HG03103 (cell line): Measurements from ENCODE around the gene MRPL18.
"Not testable (repeated sequence)": the region's sequence is repeated elsewhere in the genome, so short reads cannot be mapped to it uniquely, and the experiment has no call there.

ENCODE experiments used
- ATAC-seq: cut with Tn5 transposase; IDR thresholded peaks from one replicate; pipeline ENCODE4 v1.9.1; 2021; ENCODE audit warnings: low read depth; ENCODE audit not compliant: unreplicated experiment

MRPL18 gene

GRCh38 chr6:159790149-159790955 lies at the start of gene MRPL18:
Gene MRPL18 (plus strand): TSS chr6:159790467. CDS start chr6:159790588, 121 bp downstream.
- peak; percentile 86 for ATAC-seq

- no peak for ATAC-seq
Observed at GRCh38 chr6:159742165-159742564, 48.1 kb upstream of the MRPL18 start.

GRCh38 chr6:159745081-159745480 lies 45.2 kb upstream of the MRPL18 start:
- no peak for ATAC-seq

- ATAC-seq: no peak
Observed at GRCh38 chr6:159746759-159747158, 43.5 kb upstream of the MRPL18 start.

- ATAC-seq: not testable (repeated sequence)
Observed at GRCh38 chr6:159748127-159748526, 42.1 kb upstream of the MRPL18 start.

GRCh38 chr6:159751448-159751847 lies 38.8 kb upstream of the MRPL18 start:
- ATAC-seq: no peak

GRCh38 chr6:159753081-159753872 lies 37.0 kb upstream of the MRPL18 start:
- no peak for ATAC-seq

GRCh38 chr6:159754401-159754800 lies 35.9 kb upstream of the MRPL18 start:
- no peak for ATAC-seq

- no peak for ATAC-seq
Observed at GRCh38 chr6:159754959-159755914, 35.0 kb upstream of the MRPL18 start.

GRCh38 chr6:159756508-159756907 lies 33.8 kb upstream of the MRPL18 start:
- no peak for ATAC-seq

GRCh38 chr6:159758031-159759001 lies 32.0 kb upstream of the MRPL18 start:
- ATAC-seq: no peak

- ATAC-seq: no peak
Observed at GRCh38 chr6:159759645-159760044, 30.6 kb upstream of the MRPL18 start.

GRCh38 chr6:159760602-159761057 lies 29.6 kb upstream of the MRPL18 start:
- no peak for ATAC-seq

GRCh38 chr6:159761129-159761872 lies 29.0 kb upstream of the MRPL18 start:
- peak; percentile 1 for ATAC-seq

- ATAC-seq: peak; percentile 96
Observed at GRCh38 chr6:159761873-159762680, 28.2 kb upstream of the MRPL18 start, which contains the start of gene ACAT2. Gene ACAT2 (plus strand): TSS chr6:159762045. CDS start chr6:159762088, 43 bp downstream.

- no peak for ATAC-seq
Observed at GRCh38 chr6:159762681-159763293, 27.5 kb upstream of the MRPL18 start.

- ATAC-seq: no peak
Observed at GRCh38 chr6:159766906-159767305, 23.4 kb upstream of the MRPL18 start.
